Activated CD4-positive, alpha-beta T cell treated with anti-CD3 and anti-CD28 coated beads, Interleukin-2, amount 50 U/mL, for 48 hours (primary cell): ENCODE measurements around the gene PPP1R14D.

Experiments used
- DNase-seq, 2 experiments: peaks; one replicate each; pipeline ENCODE4 v3.0.0-alpha.2; 2020

The PPP1R14D gene

DNA sequence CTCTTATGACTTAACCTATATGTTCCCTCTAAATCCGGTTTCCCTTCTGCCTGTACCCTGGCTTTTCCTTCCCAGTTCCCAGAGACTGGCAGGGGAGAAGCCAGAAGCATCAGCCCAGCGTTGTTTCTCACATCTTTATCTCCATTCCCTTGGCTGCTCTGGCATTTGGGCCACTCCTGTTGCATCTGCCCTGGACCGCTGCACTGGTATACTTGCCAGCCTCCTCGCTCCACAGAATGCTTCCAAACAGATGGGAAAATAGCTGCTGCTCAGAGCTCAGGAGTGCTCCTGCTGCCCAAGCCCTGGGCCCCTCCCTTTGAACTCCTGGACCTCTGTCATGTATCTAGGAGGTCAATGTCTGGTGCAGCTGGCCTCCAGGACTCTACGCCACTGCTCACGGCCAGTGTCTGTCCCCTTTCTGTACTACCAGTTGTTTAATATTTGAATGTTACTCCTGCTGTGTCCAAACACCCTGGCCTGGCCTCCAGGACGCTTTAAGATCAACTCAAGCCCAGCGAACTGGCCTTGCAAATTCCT, 22.1 kb upstream of the PPP1R14D start:
- no peak for DNase-seq

GRCh38 chr15:40847223-40847961, 18.9 kb upstream of the PPP1R14D start:
- no peak for DNase-seq

DNA sequence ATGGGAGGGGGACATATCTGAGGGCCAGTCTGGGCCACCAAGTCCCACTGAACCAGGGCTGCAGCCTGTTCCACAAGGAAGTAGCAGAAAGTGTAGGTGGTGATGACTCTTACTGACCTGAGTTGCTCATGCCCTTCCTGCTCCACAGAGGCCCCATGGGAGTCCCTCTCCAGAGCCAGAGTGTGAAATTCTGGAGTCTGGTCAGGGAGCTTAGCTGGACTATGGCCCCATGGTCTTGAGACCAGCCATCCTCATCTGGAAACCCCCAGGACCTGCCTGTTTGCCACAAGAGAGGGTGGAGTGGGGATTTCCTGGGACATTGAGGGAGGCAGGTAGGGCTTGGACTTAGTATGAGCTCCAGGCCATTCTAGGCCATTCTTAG, 18.3 kb upstream of the PPP1R14D start:
- no peak for DNase-seq

DNA sequence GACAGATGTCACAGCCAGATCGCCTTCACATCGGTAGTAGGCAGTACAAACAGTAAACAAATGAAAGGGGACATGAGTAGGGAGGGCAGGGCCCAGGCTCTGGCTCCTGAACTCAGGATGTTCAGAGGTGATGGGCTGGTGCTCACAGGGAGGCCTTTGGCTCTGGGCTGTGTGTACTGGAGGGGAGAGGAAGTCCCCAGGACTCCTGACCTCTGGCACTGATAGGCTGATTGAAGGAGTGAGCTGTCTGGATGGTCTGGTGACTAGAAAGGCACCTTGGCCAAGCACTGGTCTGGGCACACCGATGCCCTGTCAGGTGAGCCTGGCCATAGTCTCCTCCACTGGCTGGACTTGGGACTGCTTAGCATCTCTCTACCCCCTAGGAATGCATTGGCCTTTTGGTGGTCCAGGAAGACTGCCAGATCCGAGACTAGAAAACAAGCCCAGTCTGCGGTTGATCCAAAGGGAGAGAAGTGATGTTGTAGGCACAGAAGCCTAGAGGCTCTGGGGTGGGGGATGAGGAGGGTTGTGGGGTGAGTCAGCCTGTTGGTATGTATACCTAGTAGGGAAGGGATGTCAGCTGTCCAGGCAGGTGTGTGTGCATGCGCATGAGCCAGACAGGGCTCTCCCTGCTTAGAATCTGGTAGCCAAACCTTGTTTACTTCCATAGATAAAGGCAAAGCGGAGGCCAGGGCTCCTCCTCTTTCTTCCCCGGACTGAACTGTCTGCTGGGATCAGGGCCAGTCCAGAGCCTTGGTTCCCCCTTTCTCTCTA, 17.2 kb upstream of the PPP1R14D start:
- no peak for DNase-seq

DNA sequence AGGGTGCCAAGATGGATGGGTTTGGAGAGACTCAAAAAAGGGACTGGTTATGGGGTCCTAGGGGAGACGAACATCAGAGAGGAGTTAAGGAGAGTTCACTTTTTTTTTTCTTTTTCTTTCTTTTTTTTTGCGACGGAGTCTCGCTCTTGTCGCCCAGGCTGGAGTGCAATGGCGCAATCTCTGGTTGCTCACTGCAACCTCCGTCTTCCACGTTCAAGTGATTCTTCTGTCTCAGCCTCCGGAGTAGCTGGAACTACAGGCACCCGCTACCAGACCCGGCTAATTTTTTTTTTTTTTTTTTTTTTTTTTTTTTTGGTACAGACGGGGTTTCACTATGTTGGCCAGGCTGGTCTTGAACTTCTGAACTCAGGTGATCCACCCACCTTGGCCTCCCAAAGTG, 16.5 kb upstream of the PPP1R14D start:
- DNase-seq = no peak

DNA sequence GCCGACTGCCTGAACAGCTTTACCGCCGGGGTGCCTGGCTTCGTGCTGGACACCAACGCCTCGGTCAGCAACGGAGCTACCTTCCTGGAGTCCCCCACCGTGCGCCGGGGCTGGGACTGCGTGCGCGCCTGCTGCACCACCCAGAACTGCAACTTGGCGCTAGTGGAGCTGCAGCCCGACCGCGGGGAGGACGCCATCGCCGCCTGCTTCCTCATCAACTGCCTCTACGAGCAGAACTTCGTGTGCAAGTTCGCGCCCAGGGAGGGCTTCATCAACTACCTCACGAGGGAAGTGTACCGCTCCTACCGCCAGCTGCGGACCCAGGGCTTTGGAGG, 16.2 kb upstream of the PPP1R14D start:
- peak; percentile 40 to 50 for DNase-seq

GRCh38 chr15:40843885-40844695, 15.6 kb upstream of the PPP1R14D start, which contains the start of gene SPINT1:
Gene SPINT1 (plus strand): TSS chr15:40844048. CDS start chr15:40844555, 507 bp downstream.
- peak; percentile 83 to 85 for DNase-seq

GRCh38 chr15:40843261-40843884, 14.9 kb upstream of the PPP1R14D start:
- DNase-seq = no peak

GRCh38 chr15:40841741-40842140, 13.2 kb upstream of the PPP1R14D start:
- DNase-seq = no peak

- DNase-seq = no peak
Measured at GRCh38 chr15:40838756-40839155, 10.2 kb upstream of the PPP1R14D start.

DNA sequence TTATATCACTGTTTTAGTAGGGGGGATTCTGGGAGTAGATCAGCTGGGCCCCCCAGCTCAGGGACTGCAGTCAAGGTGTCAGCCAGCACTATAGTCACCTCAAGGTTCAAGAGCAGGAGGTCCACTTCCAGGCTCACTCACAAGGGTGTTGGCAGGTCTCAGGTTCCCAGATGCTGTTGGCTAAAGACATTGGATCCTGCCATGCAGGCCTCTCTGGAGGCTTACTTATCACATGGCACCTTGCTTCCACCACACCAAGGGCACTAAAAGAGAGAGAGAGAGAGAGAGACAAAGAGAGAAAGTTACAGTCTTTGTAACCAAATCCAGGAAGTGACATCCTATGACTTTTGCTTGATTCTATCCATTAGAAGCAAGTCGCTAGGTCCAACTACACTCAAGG, 7.5 kb upstream of the PPP1R14D start:
- DNase-seq = no peak

- no peak for DNase-seq
Measured at GRCh38 chr15:40832903-40833302, 4.4 kb upstream of the PPP1R14D start.

GRCh38 chr15:40831861-40832260, 3.4 kb upstream of the PPP1R14D start:
- no peak for DNase-seq

- no peak for DNase-seq
Measured at GRCh38 chr15:40830884-40831283, 2.4 kb upstream of the PPP1R14D start.

- no peak for DNase-seq
Measured at GRCh38 chr15:40829115-40829514, 607 bp upstream of the PPP1R14D start.

DNA sequence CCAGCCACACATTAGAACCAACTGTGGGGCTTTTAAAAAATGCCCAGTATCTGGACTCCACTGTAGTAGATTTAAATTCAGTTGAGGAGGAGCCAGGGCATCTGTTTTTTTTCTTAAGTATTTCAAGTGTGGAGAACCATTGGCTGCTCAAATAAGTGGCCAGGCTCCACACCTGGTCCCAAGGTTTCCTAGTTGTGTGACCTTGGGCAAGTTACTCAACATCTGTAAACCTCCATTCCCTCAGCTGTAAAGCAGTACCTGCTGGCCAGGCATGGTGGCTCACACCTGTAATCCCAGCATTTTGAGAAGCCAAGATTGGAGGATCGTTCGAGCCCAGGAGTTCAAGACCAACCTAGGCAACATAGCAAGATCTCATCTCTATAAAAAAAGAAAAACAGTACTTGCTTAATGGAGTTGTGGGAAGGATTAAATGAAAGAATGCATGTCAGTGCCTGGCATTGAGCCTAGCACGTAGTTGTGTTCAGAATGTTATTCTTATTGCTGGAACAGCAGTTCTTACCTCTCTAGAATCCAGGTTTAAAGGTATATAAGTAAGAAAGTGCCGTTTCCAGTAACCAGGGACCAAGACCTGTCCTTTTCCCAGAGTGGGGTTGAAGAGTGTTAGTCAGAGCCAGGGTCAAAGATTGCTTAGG, 2.0 kb downstream of the PPP1R14D start:
- no peak for DNase-seq

DNA sequence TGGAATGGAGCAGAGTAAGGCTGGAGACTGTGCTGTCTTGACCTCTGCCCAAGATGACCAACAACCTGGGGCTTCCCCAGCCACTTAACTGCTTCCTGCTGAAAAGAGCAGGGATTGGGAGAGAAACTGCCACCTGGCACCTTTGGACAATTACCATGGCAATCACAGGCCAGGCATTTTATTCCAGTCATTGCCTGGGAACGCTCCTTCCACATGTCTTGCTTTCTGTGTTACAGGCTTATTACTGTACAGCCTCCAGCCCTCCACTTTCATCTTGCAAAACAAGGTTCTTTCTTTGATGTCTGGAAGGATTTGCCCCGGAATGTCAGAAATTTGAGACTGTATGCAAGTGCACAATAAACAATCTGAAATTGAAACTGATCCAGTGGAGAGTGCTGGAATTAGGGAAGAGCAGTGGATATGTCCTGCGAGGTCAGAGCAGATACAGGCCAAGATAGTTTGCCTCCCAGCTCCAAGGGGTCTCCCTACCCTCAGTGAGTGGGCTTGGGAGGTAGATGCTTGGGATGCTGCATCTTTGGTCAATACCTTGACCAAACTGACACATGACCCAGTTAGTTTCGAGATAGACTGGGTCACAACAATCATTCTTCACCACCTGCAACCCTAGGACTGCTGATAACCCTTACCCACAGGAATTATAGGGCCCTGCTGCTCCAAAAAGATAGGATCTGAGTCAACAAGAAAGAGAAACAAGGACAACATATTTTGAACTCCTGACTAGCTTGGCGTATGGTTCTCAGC, 2.7 kb downstream of the PPP1R14D start:
- no peak for DNase-seq

GRCh38 chr15:40823572-40824343, 4.8 kb downstream of the PPP1R14D start:
- DNase-seq = no peak

- DNase-seq = no peak
Measured at GRCh38 chr15:40821195-40821594, 7.3 kb downstream of the PPP1R14D start.

GRCh38 chr15:40819048-40819447, 9.5 kb downstream of the PPP1R14D start:
- no peak for DNase-seq
